A673 (cell line): Measurements from ENCODE around the gene ANO2.
"Not testable (repeated sequence)": the region's sequence is repeated elsewhere in the genome, so short reads cannot be mapped to it uniquely, and the experiment has no call there.

Experiments used
- CTCF ChIP-seq: fragments of 300-800, 200-600 bp; sonication (generic); conservative IDR thresholded peaks from 2 replicates; pipeline ENCODE4 v1.5.1; 2017; ENCODE audit warnings: low read depth, mild to moderate bottlenecking, antibody characterized with exemption, low read length, moderate library complexity, mixed read lengths
- EZH2 ChIP-seq: fragments of 200-600 bp; sonication (generic); IDR thresholded peaks from 2 replicates; pipeline ENCODE4 v1.6.1; 2017; ENCODE audit warnings: borderline replicate concordance, low read depth, mild to moderate bottlenecking, mixed read lengths, antibody characterized with exemption, low read length; ENCODE audit not compliant: poor library complexity, severe bottlenecking

GRCh38 chr12:5658339-5658941 lies 286.6 kb downstream of the ANO2 start:
- not testable (repeated sequence) for TF ChIP-seq CTCF, EZH2
